Fibroblast of lung (primary cell): ENCODE data around the gene CREG1. TPM values are rescaled to one million over a fixed set of nuclear protein-coding genes. Genes with fewer than 3 reads are reported as not detected.

ENCODE experiments used
- DNase-seq, 2 donors: peaks; one replicate each; pipeline versions ENCODE4 v3.0.0 to v3.0.0-alpha.2; 2010; ENCODE audit warnings: low read depth in 2 of 2
- H2AFZ ChIP-seq: 2 replicates; pipeline ENCODE4 v1.5.1; 2012; ENCODE audit warnings: low read length, control low read depth, inconsistent platforms
- H3K27ac ChIP-seq: 2 replicates; pipeline ENCODE4 v1.5.1; 2011; ENCODE audit warnings: low read length, control low read depth; ENCODE audit not compliant: insufficient read depth
- H3K27me3 ChIP-seq: 2 replicates; pipeline ENCODE4 v1.5.1; 2011; ENCODE audit warnings: mild to moderate bottlenecking, low read length; ENCODE audit not compliant: control insufficient read depth, insufficient read depth
- H3K36me3 ChIP-seq: 2 replicates; pipeline ENCODE4 v1.5.1; 2011; ENCODE audit warnings: low read length; ENCODE audit not compliant: control insufficient read depth, insufficient read depth
- H3K4me1 ChIP-seq: 2 replicates; pipeline ENCODE4 v1.5.1; 2011; ENCODE audit warnings: low read length; ENCODE audit not compliant: control insufficient read depth, insufficient read depth; ENCODE audit errors: extremely low read depth
- H3K4me2 ChIP-seq: 2 replicates; pipeline ENCODE4 v1.5.1; 2011; ENCODE audit warnings: low read length, control low read depth; ENCODE audit not compliant: insufficient read depth; ENCODE audit errors: extremely low read depth
- H3K4me3 ChIP-seq, 4 experiments: fragments of 200-600 bp in 1 of 4; sonication (generic) in 1 of 4; replicated peaks in 1 of 4; 2 replicates each; pipeline ENCODE4 v1.5.1; 2011 to 2016; ENCODE audit warnings: low read length in 4 of 4, low read depth in 3 of 4, mild to moderate bottlenecking in 3 of 4, control low read depth in 2 of 4, inconsistent platforms in 1 of 4, mixed read lengths in 1 of 4; ENCODE audit not compliant: insufficient read depth in 1 of 4; ENCODE audit errors: control extremely low read depth in 1 of 4
- H3K79me2 ChIP-seq: 2 replicates; pipeline ENCODE4 v1.5.1; 2012; ENCODE audit warnings: mild to moderate bottlenecking, low read length, inconsistent platforms; ENCODE audit not compliant: control insufficient read depth, insufficient read depth
- H3K9ac ChIP-seq: 2 replicates; pipeline ENCODE4 v1.5.1; 2011; ENCODE audit warnings: mild to moderate bottlenecking, low read length, control low read depth; ENCODE audit not compliant: insufficient read depth
- H3K9me3 ChIP-seq: 2 replicates; pipeline ENCODE4 v1.5.1; 2012; ENCODE audit warnings: low read depth, low read length; ENCODE audit not compliant: control insufficient read depth, insufficient read depth
- H4K20me1 ChIP-seq: 2 replicates; pipeline ENCODE4 v1.5.1; 2011; ENCODE audit warnings: low read length; ENCODE audit not compliant: control insufficient read depth, insufficient read depth; ENCODE audit errors: extremely low read depth
- CTCF ChIP-seq, 2 donors: IDR thresholded peaks in 1 of 2; conservative IDR thresholded peaks in 1 of 2; 1 replicate in 1 of 2; 2 replicates in 1 of 2; pipeline ENCODE4 v1.5.1; 2011 to 2012; ENCODE audit warnings: low read length in 2 of 2, control low read depth in 1 of 2, inconsistent platforms in 1 of 2, low read depth in 1 of 2, mild to moderate bottlenecking in 1 of 2
- EZH2 ChIP-seq: IDR thresholded peaks from 2 replicates; pipeline ENCODE4 v1.5.1; 2012; ENCODE audit warnings: low read length, control low read depth, mild to moderate bottlenecking; ENCODE audit errors: missing control alignments
- polyA plus RNA-seq, 2 donors: library from polyadenylated mRNA; depleted of rRNA in 1 of 2; stranded (reverse) in 1 of 2; unstranded in 1 of 2; fragments of >200 nt; gene quantifications; 2 replicates each; pipeline ENCODE4 v1.2.1, GENCODE V29; 2011 to 2012; ENCODE audit warnings: missing spikeins in 1 of 2
- total RNA-seq: library from RNA; depleted of rRNA; stranded (reverse); fragments of >200 nt; gene quantifications from 2 replicates; pipeline ENCODE4 v1.2.1, GENCODE V29; 2014

CREG1 gene
- total and polyA plus RNA-seq, 2 donors (not counting 1 experiment from before 2014, with no cell fraction given), result 58.5 to 75.5 TPM

GRCh38 chr1:167554028-167554779 lies 642 bp upstream of the CREG1 start:
- TF ChIP-seq EZH2 (no peak), CTCF (conservative IDR thresholded peaks at IDR 0.05 in 1 of 2, IDR thresholded peaks at IDR 0.05 in 1 of 2; ENCODE audit: low read depth in 1 of 2, low read length in 2 of 2) (no peak)
- Histone ChIP-seq H3K9ac (no peak overlapping the region), H3K4me3 (peak overlapping the region; percentile 62 to 74 (median 67)), H3K4me2 (peak overlapping the region; percentile 92), H3K79me2 (no peaks in the 10 kb centered on the region), H3K36me3 (no peaks in the 10 kb centered on the region), H3K27ac (no peak overlapping the region), H3K9me3 (no peaks in the 10 kb centered on the region), H3K27me3 (no peaks in the 10 kb centered on the region), H3K4me1 (no peaks in the 10 kb centered on the region), H4K20me1 (no peaks in the 10 kb centered on the region), H2AFZ (peak overlapping the region; percentile 81)
- DNase-seq, result no peak

GRCh38 chr1:167551362-167551761 lies 2.2 kb downstream of the CREG1 start:
- Histone ChIP-seq H3K27me3 (no peaks in the 10 kb centered on the region), H3K9me3 (no peaks in the 10 kb centered on the region), H3K36me3 (no peaks in the 10 kb centered on the region), H3K4me2 (no peak overlapping the region), H3K9ac (no peak overlapping the region), H3K4me1 (no peaks in the 10 kb centered on the region), H3K4me3 (no peak overlapping the region), H3K27ac (no peak overlapping the region), H3K79me2 (no peaks in the 10 kb centered on the region), H4K20me1 (no peaks in the 10 kb centered on the region), H2AFZ (no peak overlapping the region)
- DNase-seq, result no peak
- TF ChIP-seq EZH2 (no peak), CTCF (conservative IDR thresholded peaks at IDR 0.05 in 1 of 2, IDR thresholded peaks at IDR 0.05 in 1 of 2; ENCODE audit: low read depth in 1 of 2, low read length in 2 of 2) (no peak)

GRCh38 chr1:167548059-167548932 lies 5.3 kb downstream of the CREG1 start:
- TF ChIP-seq CTCF (conservative IDR thresholded peaks at IDR 0.05 in 1 of 2, IDR thresholded peaks at IDR 0.05 in 1 of 2; ENCODE audit: low read depth in 1 of 2, low read length in 2 of 2) (no peak), EZH2 (no peak)
- DNase-seq, result peak; percentile 58 to 85
- Histone ChIP-seq H3K27me3 (no peaks in the 10 kb centered on the region), H2AFZ (no peak overlapping the region), H3K36me3 (no peaks in the 10 kb centered on the region), H3K4me3 (no peak overlapping the region), H3K4me2 (no peak overlapping the region), H3K9me3 (no peaks in the 10 kb centered on the region), H3K27ac (no peak overlapping the region), H3K9ac (no peak overlapping the region), H4K20me1 (no peaks in the 10 kb centered on the region), H3K4me1 (no peaks in the 10 kb centered on the region), H3K79me2 (no peaks in the 10 kb centered on the region)
